ENCODE results near the gene B9D2.

The B9D2 gene

DNA sequence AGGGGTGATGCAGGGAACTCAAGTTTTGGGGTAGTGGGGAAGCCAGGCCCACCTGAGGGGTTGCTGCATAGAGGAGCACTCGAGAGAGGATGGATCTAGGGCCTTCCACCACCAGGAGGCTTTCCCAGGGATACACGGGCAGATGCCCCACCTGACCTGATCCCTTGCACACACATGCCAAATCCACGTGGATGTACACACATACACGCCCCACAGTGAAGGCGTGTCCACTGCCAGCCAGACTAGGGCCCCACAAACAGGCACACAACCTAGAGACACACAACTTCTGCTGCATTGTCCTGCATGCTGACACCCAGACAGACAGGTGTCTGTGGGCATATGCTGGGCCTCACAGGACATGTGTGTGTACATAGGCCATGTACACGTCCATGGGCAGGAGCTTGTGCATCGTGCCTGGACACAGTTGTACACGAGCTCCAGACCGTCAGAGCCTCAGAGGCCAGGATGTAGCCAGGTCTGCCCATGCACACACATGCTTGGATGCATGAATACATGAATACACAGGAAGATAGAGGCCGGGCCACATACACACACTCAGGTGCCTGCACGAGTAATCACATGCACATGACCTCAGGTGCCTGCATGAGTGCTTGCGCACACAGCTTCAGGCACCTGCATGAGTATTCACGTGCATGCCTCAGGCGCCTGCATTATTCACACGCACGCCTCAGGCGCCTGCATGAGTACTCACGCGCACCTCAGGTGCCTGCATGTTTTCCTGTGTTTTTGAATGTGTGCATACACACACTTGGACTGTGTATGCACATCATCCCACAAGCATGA lies 45.1 kb downstream of the B9D2 start:
- H3K4me3 ChIP-seq (ENCODE audit: low read length): no peak overlapping the region
- H3K4me2 ChIP-seq (ENCODE audit: low read length): no peak overlapping the region
- no peaks in the 10 kb centered on the region for H3K9me3 ChIP-seq (replicated peaks; ENCODE audit: low read length)
- no peaks in the 10 kb centered on the region for H3K27me3 ChIP-seq (ENCODE audit: control insufficient read depth, insufficient read depth, low read length)
- no peak overlapping the region for H3K9ac ChIP-seq (ENCODE audit: low read depth, low read length)
- H3K4me1 ChIP-seq (ENCODE audit: control insufficient read depth, insufficient read depth, low read length): peaks cover 40% of the 10 kb centered on the region
- peaks cover 59% of the 10 kb centered on the region for H3K36me3 ChIP-seq (ENCODE audit: insufficient read depth, low read length)

DNA sequence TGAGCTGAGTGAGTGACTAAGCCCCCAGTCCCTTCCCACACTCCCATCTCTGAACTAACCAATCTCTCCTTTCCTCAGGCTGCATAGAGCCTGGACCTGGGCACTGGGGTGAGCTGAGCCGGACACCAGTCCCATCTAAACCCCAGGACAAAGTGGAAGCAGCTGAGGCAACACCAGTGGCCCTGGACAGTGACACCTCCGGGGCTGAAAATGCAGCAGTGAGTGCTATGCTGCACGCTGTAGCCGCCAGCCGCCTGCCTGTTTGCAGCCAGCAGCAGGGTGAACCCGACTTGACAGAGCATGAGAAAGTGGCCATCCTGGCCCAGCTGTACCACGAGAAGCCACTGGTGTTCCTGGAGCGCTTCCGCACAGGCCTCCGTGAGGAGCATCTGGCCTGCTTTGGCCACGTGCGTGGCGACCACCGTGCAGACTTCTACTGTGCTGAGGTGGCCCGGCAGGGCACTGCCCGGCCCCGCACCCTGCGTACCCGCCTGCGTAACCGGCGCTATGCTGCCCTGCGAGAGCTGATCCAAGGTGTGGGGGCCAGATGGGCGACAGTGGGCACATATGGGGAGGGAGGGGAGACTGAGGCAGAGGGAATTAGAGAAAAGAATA lies 47.5 kb downstream of the B9D2 start:
- Histone ChIP-seq H3K9ac (ENCODE audit: low read depth, low read length) (no peak overlapping the region), H3K4me3 (ENCODE audit: low read length) (no peak overlapping the region), H3K4me2 (ENCODE audit: low read length) (no peak overlapping the region), H3K36me3 (ENCODE audit: insufficient read depth, low read length) (peaks cover 67% of the 10 kb centered on the region), H3K9me3 (replicated peaks; ENCODE audit: low read length) (no peaks in the 10 kb centered on the region), H3K4me1 (ENCODE audit: control insufficient read depth, insufficient read depth, low read length) (peaks cover 21% of the 10 kb centered on the region), H3K27me3 (ENCODE audit: control insufficient read depth, insufficient read depth, low read length) (no peaks in the 10 kb centered on the region)

DNA sequence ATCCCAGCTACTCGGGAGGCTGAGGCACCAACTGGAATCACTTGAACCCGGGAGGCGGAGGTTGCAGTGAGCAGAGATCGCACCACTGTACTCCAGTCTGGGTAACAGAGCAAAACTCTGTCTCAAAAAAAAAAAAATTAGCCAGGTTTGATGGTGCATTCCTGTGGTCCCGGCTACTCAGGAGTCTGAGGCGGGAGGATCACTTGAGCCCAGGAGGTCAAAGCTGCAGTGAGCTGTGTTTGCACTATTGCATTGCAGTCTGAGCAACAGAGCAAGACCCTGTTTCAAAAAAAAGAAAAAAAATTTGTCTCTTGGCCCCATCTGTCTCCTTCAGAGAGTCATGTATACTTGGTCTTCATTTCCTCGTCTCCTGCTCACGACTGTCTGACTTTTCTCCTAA lies 52.3 kb downstream of the B9D2 start:
- H3K4me3 ChIP-seq (ENCODE audit: low read length): peak overlapping the region; percentile 79
- H3K9ac ChIP-seq (ENCODE audit: low read depth, low read length): no peak overlapping the region
- peaks cover 45% of the 10 kb centered on the region for H3K36me3 ChIP-seq (ENCODE audit: insufficient read depth, low read length)
- H3K9me3 ChIP-seq (replicated peaks; ENCODE audit: low read length): no peaks in the 10 kb centered on the region
- no peaks in the 10 kb centered on the region for H3K27me3 ChIP-seq (ENCODE audit: control insufficient read depth, insufficient read depth, low read length)
- H3K4me1 ChIP-seq (ENCODE audit: control insufficient read depth, insufficient read depth, low read length): peaks cover 24% of the 10 kb centered on the region
- H3K4me2 ChIP-seq (ENCODE audit: low read length): peak overlapping the region; percentile 91

DNA sequence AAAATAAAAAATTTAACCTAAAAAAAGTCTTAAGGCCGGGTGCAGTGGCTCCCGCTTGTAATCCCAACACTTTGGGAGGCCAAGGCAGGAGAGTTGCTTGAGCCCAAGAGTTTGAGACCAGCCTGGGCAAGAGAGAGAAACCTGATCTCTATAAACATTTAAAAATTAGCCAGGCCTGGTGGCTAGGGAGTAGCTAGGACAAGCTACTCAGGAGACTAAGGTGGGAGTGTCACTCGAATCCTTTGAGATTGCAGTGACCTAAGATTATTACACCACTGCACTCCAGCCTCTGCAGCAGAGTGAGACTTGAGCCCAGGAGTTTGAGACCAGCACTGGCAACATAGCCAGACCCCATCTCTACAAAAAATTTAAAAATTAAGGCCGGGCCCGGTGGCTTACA lies 52.9 kb downstream of the B9D2 start:
- no peaks in the 10 kb centered on the region for H3K27me3 ChIP-seq (ENCODE audit: control insufficient read depth, insufficient read depth, low read length)
- peak overlapping the region; percentile 95 for H3K9ac ChIP-seq (ENCODE audit: low read depth, low read length)
- H3K4me3 ChIP-seq (ENCODE audit: low read length): peak overlapping the region; percentile 79
- peaks cover 24% of the 10 kb centered on the region for H3K4me1 ChIP-seq (ENCODE audit: control insufficient read depth, insufficient read depth, low read length)
- no peaks in the 10 kb centered on the region for H3K9me3 ChIP-seq (replicated peaks; ENCODE audit: low read length)
- H3K4me2 ChIP-seq (ENCODE audit: low read length): peak overlapping the region; percentile 91
- peaks cover 45% of the 10 kb centered on the region for H3K36me3 ChIP-seq (ENCODE audit: insufficient read depth, low read length)

DNA sequence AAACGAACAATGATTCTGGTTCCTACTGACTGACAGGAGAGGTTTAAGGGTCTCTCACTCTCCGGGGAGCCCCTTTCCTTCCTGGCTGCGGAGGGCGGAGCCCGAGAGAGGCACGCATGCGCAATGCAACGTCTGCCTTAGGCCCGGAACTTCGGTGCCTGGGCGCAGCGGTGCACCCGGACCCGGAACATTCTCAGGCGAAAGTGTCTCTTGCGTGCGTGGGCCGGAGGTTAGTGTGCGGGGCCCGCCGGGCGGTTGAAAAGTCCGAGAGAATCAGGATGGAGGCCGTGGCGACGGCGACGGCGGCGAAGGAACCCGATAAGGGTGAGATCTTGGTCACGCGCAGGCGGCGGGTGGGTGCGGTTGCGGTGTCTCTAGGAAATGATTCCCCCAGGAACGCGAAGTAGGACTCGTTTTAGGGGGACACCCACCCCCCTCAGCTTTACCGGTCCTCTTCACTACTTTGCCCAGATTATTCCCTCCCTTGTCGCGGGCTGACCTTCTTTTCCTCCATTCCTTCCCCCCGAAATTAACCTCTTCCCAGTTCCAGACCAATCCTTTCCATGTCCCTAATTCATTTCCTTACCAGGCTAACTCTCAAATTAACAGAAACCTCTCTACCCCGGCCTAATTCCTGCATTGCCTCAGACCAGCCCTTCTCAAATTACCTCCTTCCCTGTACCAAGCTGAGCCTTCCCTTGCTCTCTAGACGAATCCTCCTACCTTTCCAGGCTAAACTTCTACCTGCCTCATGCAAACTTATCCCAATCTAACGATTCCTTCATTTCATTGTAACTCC lies 53.7 kb downstream of the B9D2 start, which contains the start of gene CCDC97:
TSS of gene CCDC97 (plus strand) at position 140 of the 799 bp plus-strand sequence. CDS start at position 279, 139 bp downstream.
- peak within 1 kb of the TSS; percentile 79 for H3K4me3 ChIP-seq (ENCODE audit: low read length)

DNA sequence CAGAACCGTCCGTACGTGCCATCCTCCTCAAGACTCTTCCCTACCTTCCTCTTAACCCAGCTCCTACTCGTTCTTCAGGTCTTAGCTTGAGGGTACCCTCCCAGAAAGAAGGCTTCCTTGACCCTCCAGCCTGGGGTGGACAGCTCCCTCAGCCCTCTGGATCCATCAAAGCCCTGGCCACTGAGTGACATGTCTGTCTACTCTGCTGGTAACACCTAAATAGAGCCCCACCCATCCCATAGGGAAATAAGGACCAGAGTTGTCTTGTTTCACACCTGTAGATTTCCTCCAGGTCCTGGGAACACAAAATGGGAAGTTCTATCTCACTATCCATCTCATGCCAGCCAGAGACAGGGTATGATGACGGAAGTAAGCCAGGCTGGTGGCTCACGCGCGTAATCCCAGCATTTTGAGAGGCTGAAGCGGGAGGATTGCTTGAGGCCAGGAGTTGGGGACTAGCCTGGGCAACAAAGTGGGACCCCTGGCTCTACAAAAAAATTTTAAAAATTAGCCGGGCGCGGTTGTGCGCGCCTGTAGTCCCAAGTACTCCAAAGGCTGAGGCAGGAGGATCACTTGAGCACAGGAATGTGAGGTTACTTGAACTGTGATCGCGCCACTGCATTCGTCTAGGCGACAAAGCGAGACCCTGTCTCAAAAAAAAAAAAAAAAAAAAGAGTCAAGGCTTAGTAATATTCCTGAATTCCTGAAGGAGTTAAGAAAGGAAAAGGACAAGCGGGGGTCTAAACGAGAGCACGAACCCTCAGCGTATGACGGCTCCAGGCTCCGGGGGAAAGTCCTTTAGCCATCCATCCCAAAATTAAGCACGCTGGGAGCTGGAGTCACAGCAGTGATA lies 54.5 kb downstream of the B9D2 start:
- H3K4me1 ChIP-seq (ENCODE audit: control insufficient read depth, insufficient read depth, low read length): peaks cover 24% of the 10 kb centered on the region
- peak overlapping the region; percentile 79 for H3K4me3 ChIP-seq (ENCODE audit: low read length)
- no peaks in the 10 kb centered on the region for H3K9me3 ChIP-seq (replicated peaks; ENCODE audit: low read length)
- H3K27me3 ChIP-seq (ENCODE audit: control insufficient read depth, insufficient read depth, low read length): no peaks in the 10 kb centered on the region
- H3K9ac ChIP-seq (ENCODE audit: low read depth, low read length): peak overlapping the region; percentile 95
- H3K36me3 ChIP-seq (ENCODE audit: insufficient read depth, low read length): peaks cover 55% of the 10 kb centered on the region
- H3K4me2 ChIP-seq (ENCODE audit: low read length): peak overlapping the region; percentile 91

More for the DNA sequence above, 53.7 kb downstream of the B9D2 start, which contains the start of gene CCDC97:
- Histone ChIP-seq H3K9ac (ENCODE audit: low read depth, low read length) (peak within 1 kb of the TSS; percentile 95), H3K4me1 (ENCODE audit: control insufficient read depth, insufficient read depth, low read length) (peaks cover 24% of the 10 kb centered on the region), H3K27me3 (ENCODE audit: control insufficient read depth, insufficient read depth, low read length) (no peaks in the 10 kb centered on the region), H3K36me3 (ENCODE audit: insufficient read depth, low read length) (peaks cover 47% of the 10 kb centered on the region), H3K9me3 (replicated peaks; ENCODE audit: low read length) (no peaks in the 10 kb centered on the region), H3K4me2 (ENCODE audit: low read length) (peak within 1 kb of the TSS; percentile 91)

DNA sequence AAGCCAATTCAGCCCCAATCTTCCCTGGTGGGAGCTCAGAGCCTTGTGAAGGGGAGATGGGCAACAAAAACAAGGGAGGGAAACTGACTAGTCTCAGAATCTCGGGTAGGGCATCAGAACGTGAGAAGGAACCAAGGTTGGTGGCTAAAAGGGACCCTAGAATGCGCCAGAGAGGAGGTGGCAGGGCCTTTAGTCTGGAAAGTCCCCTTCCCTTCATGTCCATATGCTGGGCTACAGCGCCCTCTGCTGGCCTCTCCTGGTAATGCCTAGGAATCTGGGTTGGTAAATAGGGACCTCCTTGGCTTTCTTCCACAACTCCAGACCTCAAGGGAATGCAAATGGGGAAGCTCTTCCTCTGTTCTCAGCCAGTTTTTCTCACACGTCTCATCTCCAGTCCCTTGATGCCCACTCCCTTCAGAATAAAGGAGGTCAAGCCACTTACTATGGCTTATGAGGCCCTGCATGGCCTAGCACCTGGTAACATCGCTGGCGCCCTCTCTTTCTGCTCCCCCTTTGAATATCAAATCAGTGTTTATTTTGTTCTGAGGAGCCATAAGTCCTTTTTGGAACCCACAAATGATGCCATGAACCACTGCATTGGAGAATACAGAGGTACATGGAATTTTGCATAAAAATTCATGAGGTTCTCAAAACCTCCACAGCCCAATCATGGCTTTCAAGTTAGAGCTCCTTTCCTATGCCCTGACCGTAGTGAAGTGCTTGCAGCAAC lies 55.3 kb downstream of the B9D2 start:
- Histone ChIP-seq H3K9me3 (replicated peaks; ENCODE audit: low read length) (no peaks in the 10 kb centered on the region), H3K4me2 (ENCODE audit: low read length) (peak overlapping the region; percentile 91), H3K4me3 (ENCODE audit: low read length) (peak overlapping the region; percentile 79), H3K9ac (ENCODE audit: low read depth, low read length) (peak overlapping the region; percentile 95), H3K4me1 (ENCODE audit: control insufficient read depth, insufficient read depth, low read length) (peaks cover 24% of the 10 kb centered on the region), H3K27me3 (ENCODE audit: control insufficient read depth, insufficient read depth, low read length) (no peaks in the 10 kb centered on the region), H3K36me3 (ENCODE audit: insufficient read depth, low read length) (peaks cover 60% of the 10 kb centered on the region)

DNA sequence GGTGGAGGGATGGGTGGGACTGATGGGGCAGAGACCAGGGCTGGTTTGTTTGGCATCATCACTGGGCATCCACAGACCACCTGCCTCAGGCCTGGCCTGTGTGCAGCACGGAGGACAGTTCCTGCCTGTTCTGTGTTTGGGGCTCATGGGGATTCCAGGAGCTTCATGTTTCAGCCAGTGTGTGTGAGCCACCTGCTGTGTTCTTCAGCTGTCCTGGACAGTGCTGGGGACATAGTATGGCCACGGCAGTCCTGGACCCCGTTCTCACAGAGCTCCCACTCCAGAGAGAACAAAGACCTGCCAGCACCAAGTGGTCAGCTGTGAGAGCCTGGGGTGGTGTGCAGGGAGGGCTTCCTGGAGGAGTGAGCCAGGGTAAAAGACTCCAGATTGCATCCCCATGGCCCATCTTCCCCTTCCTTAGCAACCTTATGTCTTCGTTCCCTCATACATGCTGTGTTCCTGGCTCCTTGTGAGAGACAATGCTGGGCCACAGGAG lies 55.9 kb downstream of the B9D2 start:
- Histone ChIP-seq H3K4me2 (ENCODE audit: low read length) (no peak overlapping the region), H3K9ac (ENCODE audit: low read depth, low read length) (peak overlapping the region; percentile 49), H3K4me3 (ENCODE audit: low read length) (no peak overlapping the region), H3K4me1 (ENCODE audit: control insufficient read depth, insufficient read depth, low read length) (peaks cover 24% of the 10 kb centered on the region), H3K27me3 (ENCODE audit: control insufficient read depth, insufficient read depth, low read length) (no peaks in the 10 kb centered on the region), H3K36me3 (ENCODE audit: insufficient read depth, low read length) (peaks cover 60% of the 10 kb centered on the region), H3K9me3 (replicated peaks; ENCODE audit: low read length) (no peaks in the 10 kb centered on the region)

DNA sequence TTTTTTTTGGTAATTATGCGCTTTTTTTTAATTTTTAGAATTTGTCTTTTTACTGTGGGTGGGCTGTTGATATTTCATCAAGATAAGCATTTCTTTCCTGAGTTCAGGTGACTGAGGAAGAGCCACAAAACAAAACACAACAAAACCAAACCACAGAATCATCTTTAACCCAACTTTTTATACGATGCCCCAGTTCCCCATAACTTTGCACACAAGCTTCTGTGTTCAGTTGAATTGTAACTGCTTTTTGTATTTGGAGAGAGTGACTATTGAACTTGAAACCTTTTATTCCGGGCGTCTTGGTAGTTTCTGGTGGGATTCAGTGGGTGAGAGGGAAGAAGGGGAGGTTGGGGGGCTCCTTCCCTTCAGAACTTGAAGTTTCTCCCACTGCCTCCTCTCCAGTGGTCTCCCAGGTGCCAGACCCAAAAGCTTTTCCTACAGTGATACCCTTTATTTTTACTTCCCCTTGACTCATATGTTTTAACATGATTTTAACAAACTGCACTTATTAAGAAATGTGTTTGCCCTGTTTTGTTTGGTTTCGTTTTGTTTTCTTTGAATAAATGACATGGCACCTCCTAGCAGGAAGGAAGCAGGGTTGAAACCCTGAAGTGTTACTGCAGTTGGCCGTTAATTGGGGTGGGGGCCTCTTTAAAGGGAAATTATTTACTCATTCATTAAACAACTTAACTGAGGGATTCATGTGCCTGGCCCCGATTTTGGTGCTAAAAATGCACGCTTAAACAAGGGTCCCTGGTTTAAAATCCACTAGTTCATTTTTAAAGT lies 56.7 kb downstream of the B9D2 start:
- H3K9me3 ChIP-seq (replicated peaks; ENCODE audit: low read length): no peaks in the 10 kb centered on the region
- H3K4me2 ChIP-seq (ENCODE audit: low read length): no peak overlapping the region
- no peak overlapping the region for H3K4me3 ChIP-seq (ENCODE audit: low read length)
- H3K4me1 ChIP-seq (ENCODE audit: control insufficient read depth, insufficient read depth, low read length): peaks cover 24% of the 10 kb centered on the region
- no peaks in the 10 kb centered on the region for H3K27me3 ChIP-seq (ENCODE audit: control insufficient read depth, insufficient read depth, low read length)
- H3K9ac ChIP-seq (ENCODE audit: low read depth, low read length): no peak overlapping the region
- peaks cover 60% of the 10 kb centered on the region for H3K36me3 ChIP-seq (ENCODE audit: insufficient read depth, low read length)
